DOHH2 (cell line): ENCODE measurements around the gene TBCD.

Experiments
- EZH2phosphoT487 ChIP-seq: fragments of 200-600 bp; sonication (generic); IDR thresholded peaks from 2 replicates; pipeline ENCODE4 v1.6.1; 2017; ENCODE audit warnings: borderline replicate concordance, mild to moderate bottlenecking, antibody characterized with exemption, low read length, moderate library complexity, mixed read lengths
- TF ChIP-seq, protein P1 (sequence below): fragments of 200-600 bp; sonication (generic); IDR thresholded peaks from one replicate; pipeline ENCODE4 v1.5.1; 2014; ENCODE audit warnings: antibody characterized with exemption, mild to moderate bottlenecking, low read depth, low read length; ENCODE audit not compliant: poor library complexity, severe bottlenecking

- TF ChIP-seq, protein P1, sequence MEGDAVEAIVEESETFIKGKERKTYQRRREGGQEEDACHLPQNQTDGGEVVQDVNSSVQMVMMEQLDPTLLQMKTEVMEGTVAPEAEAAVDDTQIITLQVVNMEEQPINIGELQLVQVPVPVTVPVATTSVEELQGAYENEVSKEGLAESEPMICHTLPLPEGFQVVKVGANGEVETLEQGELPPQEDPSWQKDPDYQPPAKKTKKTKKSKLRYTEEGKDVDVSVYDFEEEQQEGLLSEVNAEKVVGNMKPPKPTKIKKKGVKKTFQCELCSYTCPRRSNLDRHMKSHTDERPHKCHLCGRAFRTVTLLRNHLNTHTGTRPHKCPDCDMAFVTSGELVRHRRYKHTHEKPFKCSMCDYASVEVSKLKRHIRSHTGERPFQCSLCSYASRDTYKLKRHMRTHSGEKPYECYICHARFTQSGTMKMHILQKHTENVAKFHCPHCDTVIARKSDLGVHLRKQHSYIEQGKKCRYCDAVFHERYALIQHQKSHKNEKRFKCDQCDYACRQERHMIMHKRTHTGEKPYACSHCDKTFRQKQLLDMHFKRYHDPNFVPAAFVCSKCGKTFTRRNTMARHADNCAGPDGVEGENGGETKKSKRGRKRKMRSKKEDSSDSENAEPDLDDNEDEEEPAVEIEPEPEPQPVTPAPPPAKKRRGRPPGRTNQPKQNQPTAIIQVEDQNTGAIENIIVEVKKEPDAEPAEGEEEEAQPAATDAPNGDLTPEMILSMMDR, result no peak
- TF ChIP-seq EZH2phosphoT487, result no peak
These were observed 117.7 kb downstream of the TBCD start for GRCh38 chr17:82869536-82869935.
